Stimulated activated CD8-positive, alpha-beta memory T cell treated with anti-CD3 and anti-CD28 coated beads, Interleukin-7, amount 100 ng/mL, for 48 hours (primary cell): ENCODE data around the gene RGS4.
"Not testable (repeated sequence)": the region's sequence is repeated elsewhere in the genome, so short reads cannot be mapped to it uniquely, and the experiment has no call there.

ENCODE experiments used
- DNase-seq, 2 donors: peaks; one replicate each; pipeline ENCODE4 v3.0.0-alpha.2; 2020; ENCODE audit warnings: low read depth in 1 of 2; ENCODE audit errors: extremely low read depth in 1 of 2

The RGS4 gene

GRCh38 chr1:163066686-163067085 lies 2.5 kb upstream of the RGS4 start:
- no peak for DNase-seq

GRCh38 chr1:163068716-163069115 lies 445 bp upstream of the RGS4 start:
- DNase-seq: no peak

GRCh38 chr1:163069655-163070277 lies 605 bp downstream of the RGS4 start:
- DNase-seq: no peak

- peak in 1 of 2 donors; percentile 12 for DNase-seq
Measured at GRCh38 chr1:163071405-163072255, 2.5 kb downstream of the RGS4 start.

- no peak for DNase-seq
Measured at GRCh38 chr1:163072658-163073057, 3.5 kb downstream of the RGS4 start.

- DNase-seq: no peak
Measured at GRCh38 chr1:163074004-163074403, 4.8 kb downstream of the RGS4 start.

GRCh38 chr1:163074716-163075284 lies 5.6 kb downstream of the RGS4 start:
- DNase-seq: no peak

GRCh38 chr1:163076044-163076443 lies 6.9 kb downstream of the RGS4 start:
- no peak for DNase-seq

- DNase-seq: no peak
Measured at GRCh38 chr1:163076446-163076845, 7.3 kb downstream of the RGS4 start.

- no peak for DNase-seq
Measured at GRCh38 chr1:163076981-163077761, 8.0 kb downstream of the RGS4 start.

- no peak for DNase-seq
Measured at GRCh38 chr1:163082971-163083370, 13.8 kb downstream of the RGS4 start.

GRCh38 chr1:163083690-163084089 lies 14.5 kb downstream of the RGS4 start:
- no peak for DNase-seq

- no peak for DNase-seq
Measured at GRCh38 chr1:163084330-163084729, 15.2 kb downstream of the RGS4 start.

GRCh38 chr1:163085041-163085903 lies 16.1 kb downstream of the RGS4 start:
- no peak for DNase-seq

GRCh38 chr1:163085904-163086268 lies 16.7 kb downstream of the RGS4 start:
- DNase-seq: no peak

GRCh38 chr1:163089117-163089516 lies 20.0 kb downstream of the RGS4 start:
- DNase-seq: not testable (repeated sequence)

- no peak for DNase-seq
Measured at GRCh38 chr1:163090321-163090945, 21.3 kb downstream of the RGS4 start.

GRCh38 chr1:163093169-163093568 lies 24.0 kb downstream of the RGS4 start:
- no peak for DNase-seq

- DNase-seq: no peak
Measured at GRCh38 chr1:163093579-163093978, 24.4 kb downstream of the RGS4 start.

GRCh38 chr1:163094182-163094581 lies 25.0 kb downstream of the RGS4 start:
- no peak for DNase-seq
